Activated T-cell treated with anti-CD3 and anti-CD28 coated beads, Interleukin-2, amount 50 U/mL, for 24 hours (primary cell): ENCODE results near the gene C19orf53.
A peak's percentile ranks its signal among the peaks of the same experiment; 100 is the strongest.

ENCODE experiments used
- DNase-seq: peaks from one replicate; pipeline ENCODE4 v3.0.0-alpha.2; 2020
- H3K27ac Mint-ChIP-seq: 2 replicates; pipeline ENCODE4 v1.8.0; 2020; ENCODE audit warnings: mild to moderate bottlenecking, mixed read lengths
- H3K27me3 Mint-ChIP-seq: 2 replicates; pipeline ENCODE4 v1.8.0; 2020; ENCODE audit warnings: mixed read lengths
- H3K36me3 Mint-ChIP-seq: 2 replicates; pipeline ENCODE4 v1.8.0; 2020; ENCODE audit warnings: low read depth, mixed read lengths
- H3K4me1 Mint-ChIP-seq: 2 replicates; pipeline ENCODE4 v1.8.0; 2020; ENCODE audit warnings: low read depth, mixed read lengths
- H3K4me3 Mint-ChIP-seq: 2 replicates; pipeline ENCODE4 v1.8.0; 2020; ENCODE audit warnings: mild to moderate bottlenecking, moderate library complexity, mixed read lengths
- H3K9me3 Mint-ChIP-seq: 2 replicates; pipeline ENCODE4 v1.8.0; 2020; ENCODE audit warnings: mixed read lengths

The C19orf53 gene

GRCh38 chr19:13819238-13819637 lies 45.0 kb downstream of the C19orf53 start:
- no peak overlapping the region for H3K27ac Mint-ChIP-seq
- no peak for DNase-seq
- H3K9me3 Mint-ChIP-seq, result no peaks in the 10 kb centered on the region
- H3K4me3 Mint-ChIP-seq, result no peak overlapping the region
- no peaks in the 10 kb centered on the region for H3K27me3 Mint-ChIP-seq
- peaks cover 10% of the 10 kb centered on the region for H3K36me3 Mint-ChIP-seq
- peaks cover 8% of the 10 kb centered on the region for H3K4me1 Mint-ChIP-seq

GRCh38 chr19:13821292-13821691 lies 47.0 kb downstream of the C19orf53 start:
- Mint-ChIP-seq H3K27me3 (no peaks in the 10 kb centered on the region), H3K9me3 (no peaks in the 10 kb centered on the region), H3K36me3 (peaks cover 17% of the 10 kb centered on the region), H3K27ac (no peak overlapping the region), H3K4me1 (peaks cover 8% of the 10 kb centered on the region), H3K4me3 (no peak overlapping the region)
- DNase-seq, result no peak

- H3K36me3 Mint-ChIP-seq, result peaks cover 16% of the 10 kb centered on the region
- H3K4me3 Mint-ChIP-seq, result no peak overlapping the region
- H3K27me3 Mint-ChIP-seq, result no peaks in the 10 kb centered on the region
- peaks cover under 1% of the 10 kb centered on the region for H3K4me1 Mint-ChIP-seq
- H3K9me3 Mint-ChIP-seq, result no peaks in the 10 kb centered on the region
- no peak overlapping the region for H3K27ac Mint-ChIP-seq
- DNase-seq, result no peak
Measured at GRCh38 chr19:13823256-13823655, 49.0 kb downstream of the C19orf53 start.

GRCh38 chr19:13823901-13824300 lies 49.6 kb downstream of the C19orf53 start:
- H3K4me3 Mint-ChIP-seq, result no peak overlapping the region
- no peaks in the 10 kb centered on the region for H3K4me1 Mint-ChIP-seq
- DNase-seq, result no peak
- peak overlapping the region; percentile 30 for H3K27ac Mint-ChIP-seq
- H3K27me3 Mint-ChIP-seq, result no peaks in the 10 kb centered on the region
- H3K9me3 Mint-ChIP-seq, result no peaks in the 10 kb centered on the region
- H3K36me3 Mint-ChIP-seq, result peaks cover 16% of the 10 kb centered on the region

GRCh38 chr19:13824703-13825102 lies 50.4 kb downstream of the C19orf53 start:
- H3K36me3 Mint-ChIP-seq, result peaks cover 16% of the 10 kb centered on the region
- H3K27ac Mint-ChIP-seq, result no peak overlapping the region
- H3K27me3 Mint-ChIP-seq, result no peaks in the 10 kb centered on the region
- H3K4me1 Mint-ChIP-seq, result no peaks in the 10 kb centered on the region
- H3K9me3 Mint-ChIP-seq, result no peaks in the 10 kb centered on the region
- no peak overlapping the region for H3K4me3 Mint-ChIP-seq
- DNase-seq, result no peak

- H3K4me3 Mint-ChIP-seq, result no peak overlapping the region
- peaks cover 19% of the 10 kb centered on the region for H3K36me3 Mint-ChIP-seq
- H3K4me1 Mint-ChIP-seq, result no peaks in the 10 kb centered on the region
- no peak overlapping the region for H3K27ac Mint-ChIP-seq
- H3K27me3 Mint-ChIP-seq, result no peaks in the 10 kb centered on the region
- no peak for DNase-seq
- H3K9me3 Mint-ChIP-seq, result no peaks in the 10 kb centered on the region
Measured at GRCh38 chr19:13825489-13826441, 51.5 kb downstream of the C19orf53 start.

GRCh38 chr19:13826652-13827235 lies 52.5 kb downstream of the C19orf53 start:
- no peak for DNase-seq
- Mint-ChIP-seq H3K27ac (peak overlapping the region; percentile 50), H3K4me1 (peaks cover 1% of the 10 kb centered on the region), H3K36me3 (peaks cover 25% of the 10 kb centered on the region), H3K9me3 (no peaks in the 10 kb centered on the region), H3K4me3 (no peak overlapping the region), H3K27me3 (no peaks in the 10 kb centered on the region)

GRCh38 chr19:13827656-13828055 lies 53.4 kb downstream of the C19orf53 start:
- DNase-seq, result no peak
- Mint-ChIP-seq H3K4me1 (peaks cover 1% of the 10 kb centered on the region), H3K27ac (peak overlapping the region; percentile 13), H3K9me3 (no peaks in the 10 kb centered on the region), H3K27me3 (no peaks in the 10 kb centered on the region), H3K36me3 (peaks cover 27% of the 10 kb centered on the region), H3K4me3 (no peak overlapping the region)
